ENCODE data around the gene TOP2B. TPM values are rescaled to one million over a fixed set of nuclear protein-coding genes. Genes with fewer than 3 reads are reported as not detected.
A peak's percentile ranks its signal among the peaks of the same experiment; 100 is the strongest.

Gene TOP2B
- 75.1 and 78.1 TPM in 2 replicates for total RNA-seq

DNA sequence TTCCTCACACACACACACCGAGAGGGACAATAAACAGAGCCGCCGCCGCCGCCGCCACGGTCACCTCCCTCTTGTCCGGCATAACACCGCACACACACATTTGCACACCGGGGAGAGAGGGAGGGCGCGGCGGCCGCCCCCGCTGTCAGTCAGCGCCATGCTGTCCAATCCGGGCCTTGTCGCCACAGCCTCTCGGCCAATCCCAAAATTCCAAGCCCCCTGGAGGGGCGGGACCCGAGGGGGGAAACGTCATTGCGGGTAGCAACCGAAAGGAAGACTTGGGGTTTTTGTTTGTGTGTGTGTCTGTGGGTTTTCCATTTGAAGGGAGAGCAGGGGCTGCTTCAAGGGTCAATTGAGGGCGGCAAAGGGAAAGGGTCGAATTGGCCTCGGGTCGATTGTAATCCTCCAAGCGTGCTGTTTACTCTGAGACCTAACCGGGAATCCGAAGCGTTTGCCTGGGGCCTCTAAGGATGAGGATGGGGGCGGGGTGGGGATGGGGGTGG is at the start of gene TOP2B:
TOP2B (minus strand) TSS at position 96 of the 503 bp plus-strand sequence. CDS start 610 bp downstream, outside the sequence.
- DNase-seq (ENCODE audit: extremely low read depth, low read depth, low spot score): peak; percentile 69

DNA sequence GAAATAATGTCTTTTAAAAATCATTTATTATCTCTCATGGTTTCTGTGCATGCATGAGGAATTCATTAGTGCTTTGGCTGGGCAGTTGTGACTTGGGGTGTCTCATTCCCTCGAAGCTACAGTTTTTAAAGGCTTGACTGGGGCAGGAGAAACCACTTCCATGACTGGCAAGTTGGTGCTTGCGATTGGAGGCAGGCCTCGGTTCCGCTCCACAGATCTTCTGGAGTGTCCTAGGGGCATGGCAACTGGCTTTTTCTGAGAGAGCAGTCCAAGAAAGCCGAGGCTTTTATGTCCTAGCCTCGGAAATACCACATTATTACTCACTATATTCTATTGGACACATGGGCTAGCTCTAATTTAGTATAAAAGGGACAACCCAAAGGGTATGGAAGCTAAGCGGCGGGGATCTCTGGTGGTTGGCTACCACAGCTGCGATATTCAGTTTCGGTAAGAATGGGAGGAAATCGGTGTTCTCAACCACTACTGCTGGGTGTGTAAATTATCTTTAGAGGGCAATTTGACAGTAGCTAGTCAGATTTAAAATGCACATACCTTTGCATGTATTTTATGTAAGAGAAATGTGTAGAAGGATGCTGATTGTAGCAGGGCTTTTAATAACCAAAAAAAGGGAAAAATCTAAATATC is 48.8 kb upstream of the TOP2B start:
- DNase-seq (ENCODE audit: extremely low read depth, low read depth, low spot score): no peak

DNA sequence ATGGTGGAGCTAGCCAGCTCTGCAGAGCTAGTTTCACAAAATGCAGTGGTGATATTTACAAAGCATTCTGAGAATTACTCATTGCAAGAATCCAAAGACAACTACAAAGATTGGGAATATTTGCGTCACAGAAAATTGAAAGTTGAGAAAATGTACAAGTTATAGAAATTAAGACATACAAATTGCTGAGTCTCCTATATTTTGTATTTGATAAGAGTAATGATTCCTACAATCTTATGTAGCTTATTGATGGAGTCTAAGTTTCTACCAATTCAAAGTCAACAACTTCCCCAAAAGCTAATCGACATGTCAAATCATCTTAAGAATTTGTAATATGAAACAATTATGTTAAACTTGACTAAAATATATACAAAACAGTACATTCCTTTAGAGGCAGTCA is 46.4 kb upstream of the TOP2B start:
- DNase-seq (ENCODE audit: extremely low read depth, low read depth, low spot score): no peak

- DNase-seq (ENCODE audit: extremely low read depth, low read depth, low spot score): no peak
Measured at GRCh38 chr3:25708036-25708435, 43.3 kb upstream of the TOP2B start.

DNA sequence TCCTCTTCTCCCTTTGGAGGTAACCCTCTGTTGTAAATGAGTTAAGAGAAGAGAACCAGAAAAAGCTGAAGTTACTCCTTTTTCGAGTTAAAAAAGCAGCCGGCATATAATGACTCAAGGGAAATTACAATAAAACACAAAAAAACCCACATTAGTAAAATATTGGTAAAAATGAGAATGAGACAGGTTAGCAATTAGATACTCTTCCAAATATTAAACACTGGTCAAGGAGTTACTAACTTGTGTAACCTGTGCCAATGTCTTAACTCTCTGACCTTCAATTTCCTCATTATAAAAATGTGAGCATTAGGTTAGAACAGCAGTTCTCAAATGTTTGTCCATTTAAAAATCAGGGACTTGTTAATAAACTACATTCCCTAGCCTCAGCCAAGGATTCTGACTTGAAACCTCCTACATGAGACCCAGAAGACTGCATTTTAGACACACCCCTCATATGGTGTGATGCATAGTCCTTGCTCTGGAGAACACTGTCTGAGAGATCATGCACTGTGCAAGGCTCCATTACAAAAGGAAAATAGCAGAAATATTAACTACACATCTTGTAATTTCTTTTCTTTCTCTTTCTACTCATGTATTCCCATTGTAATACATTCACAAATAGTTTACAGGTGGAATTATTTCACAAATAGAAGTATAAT is 42.7 kb upstream of the TOP2B start:
- DNase-seq (ENCODE audit: extremely low read depth, low read depth, low spot score): no peak

DNA sequence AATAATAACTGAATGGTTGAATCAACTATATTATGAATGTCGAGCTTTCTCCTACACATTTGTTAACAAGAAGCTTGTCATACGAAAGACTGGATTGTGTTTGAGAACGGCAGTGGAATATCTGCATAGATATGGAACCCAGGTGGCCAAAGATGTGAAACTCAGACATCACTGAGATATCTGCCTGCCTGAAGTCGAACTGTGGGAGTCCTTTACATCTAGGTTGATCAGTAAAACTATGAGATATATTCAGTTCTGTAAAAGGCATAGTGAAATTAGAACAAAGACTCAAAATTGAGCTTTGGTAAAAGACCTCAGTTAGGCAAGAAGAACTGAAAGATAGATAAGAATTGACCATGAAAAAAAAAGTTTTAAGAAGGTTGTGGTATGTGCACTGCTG is 41.5 kb upstream of the TOP2B start:
- DNase-seq (ENCODE audit: extremely low read depth, low read depth, low spot score): no peak

DNA sequence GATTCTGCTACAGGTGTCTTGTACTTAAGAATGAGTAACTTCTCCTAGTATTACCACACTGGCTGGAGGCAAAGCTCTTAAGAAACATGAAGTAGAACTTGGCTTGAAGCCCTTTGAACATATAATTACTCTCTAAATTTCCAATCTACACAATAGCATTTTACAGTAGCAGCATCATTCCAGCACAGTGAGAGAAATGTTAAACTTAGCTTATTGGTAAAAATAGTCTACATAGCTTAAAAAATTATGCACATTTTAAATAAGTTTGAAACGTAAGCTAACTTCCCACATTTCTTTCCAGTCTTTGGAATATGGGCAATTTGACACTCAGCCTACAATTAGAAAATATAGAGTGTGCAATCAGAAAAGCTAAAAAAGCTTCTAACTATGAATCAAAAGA is 32.8 kb upstream of the TOP2B start:
- DNase-seq (ENCODE audit: extremely low read depth, low read depth, low spot score): no peak

GRCh38 chr3:25695731-25696420 is 31.2 kb upstream of the TOP2B start:
- DNase-seq (ENCODE audit: extremely low read depth, low read depth, low spot score): no peak

DNA sequence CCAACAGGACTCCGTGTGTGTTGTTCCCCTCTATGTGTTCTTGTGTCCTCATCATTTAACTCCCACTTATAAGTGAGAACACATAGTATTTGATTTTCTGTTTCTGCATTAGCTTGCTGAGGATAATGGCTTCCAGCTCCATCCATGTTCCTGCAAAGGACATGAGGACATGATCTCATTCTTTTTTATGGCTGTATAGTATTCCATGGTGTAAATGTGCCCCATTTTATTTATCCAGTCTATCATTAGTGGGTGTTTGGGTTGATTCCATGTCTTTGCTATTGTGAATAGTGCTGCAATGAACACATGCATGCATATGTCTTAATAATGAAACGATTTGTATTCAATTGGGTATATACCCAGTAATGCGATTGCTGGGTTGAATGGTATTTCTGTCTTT is 28.5 kb upstream of the TOP2B start:
- no peak for DNase-seq (ENCODE audit: extremely low read depth, low read depth, low spot score)

GRCh38 chr3:25692341-25692740 is 27.6 kb upstream of the TOP2B start:
- DNase-seq (ENCODE audit: extremely low read depth, low read depth, low spot score): no peak

- DNase-seq (ENCODE audit: extremely low read depth, low read depth, low spot score): no peak
Measured at GRCh38 chr3:25690768-25691533, 26.2 kb upstream of the TOP2B start.

DNA sequence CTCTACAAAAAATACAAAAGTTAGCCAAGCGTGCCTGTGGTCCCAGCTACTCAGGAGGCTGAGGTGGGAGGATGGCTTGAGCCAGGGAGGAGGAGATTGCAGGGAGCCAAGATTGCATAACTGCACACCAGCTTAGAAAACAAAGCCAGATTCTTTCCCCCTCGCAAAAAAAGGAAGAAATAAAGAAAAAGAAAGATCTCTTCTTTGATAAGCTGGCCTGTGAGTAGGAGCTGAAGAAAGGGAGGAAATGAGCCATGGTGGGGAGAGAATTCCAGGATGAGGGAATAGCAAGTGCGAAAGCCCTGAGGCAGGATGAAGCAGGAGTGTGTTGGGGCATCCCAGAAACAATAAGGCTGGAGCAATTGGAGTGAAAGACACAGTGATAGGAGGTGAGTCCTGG is 24.5 kb upstream of the TOP2B start:
- DNase-seq (ENCODE audit: extremely low read depth, low read depth, low spot score): no peak

GRCh38 chr3:25687742-25688141 is 23.0 kb upstream of the TOP2B start:
- no peak for DNase-seq (ENCODE audit: extremely low read depth, low read depth, low spot score)

DNA sequence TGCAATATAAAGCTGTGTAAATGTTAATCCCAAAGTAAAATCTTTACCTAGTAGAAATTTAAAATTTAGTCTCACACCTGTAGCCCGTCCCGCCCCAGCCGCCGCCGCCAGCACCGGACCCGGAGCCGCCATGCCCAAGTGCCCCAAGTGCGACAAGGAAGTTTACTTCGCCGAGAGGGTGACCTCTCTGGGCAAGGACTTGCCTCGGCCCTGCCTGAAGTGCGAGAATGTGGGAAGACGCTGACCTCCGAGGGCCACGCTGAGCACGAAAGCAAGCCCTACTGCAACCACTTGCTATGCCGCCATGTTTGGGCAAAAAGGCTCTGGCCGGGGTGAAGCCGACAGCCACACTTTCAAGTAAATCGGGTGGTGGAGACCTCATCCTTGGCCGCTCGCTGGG is 22.1 kb upstream of the TOP2B start:
- no peak for DNase-seq (ENCODE audit: extremely low read depth, low read depth, low spot score)

DNA sequence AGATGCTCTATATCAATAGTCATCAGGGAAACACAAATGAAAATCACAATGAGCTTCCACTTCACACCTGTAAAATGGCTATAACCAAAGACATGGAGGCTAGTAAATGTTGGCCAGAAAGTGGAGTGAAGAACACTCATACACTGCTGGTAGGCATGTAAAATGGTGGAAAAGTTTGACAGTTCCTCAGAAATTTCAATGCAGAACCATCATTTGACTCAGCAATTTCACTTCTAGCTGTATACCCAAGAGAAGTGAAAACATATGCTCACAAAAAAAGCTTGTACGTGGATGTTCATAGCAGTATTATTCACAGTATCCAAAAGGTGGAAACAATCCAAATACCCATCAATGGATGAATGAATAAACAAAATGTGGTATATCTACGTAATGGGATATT is 19.2 kb upstream of the TOP2B start:
- DNase-seq (ENCODE audit: extremely low read depth, low read depth, low spot score): no peak

GRCh38 chr3:25683410-25683809 is 18.7 kb upstream of the TOP2B start:
- no peak for DNase-seq (ENCODE audit: extremely low read depth, low read depth, low spot score)

- DNase-seq (ENCODE audit: extremely low read depth, low read depth, low spot score): no peak
Measured at GRCh38 chr3:25679642-25680302, 15.1 kb upstream of the TOP2B start.

DNA sequence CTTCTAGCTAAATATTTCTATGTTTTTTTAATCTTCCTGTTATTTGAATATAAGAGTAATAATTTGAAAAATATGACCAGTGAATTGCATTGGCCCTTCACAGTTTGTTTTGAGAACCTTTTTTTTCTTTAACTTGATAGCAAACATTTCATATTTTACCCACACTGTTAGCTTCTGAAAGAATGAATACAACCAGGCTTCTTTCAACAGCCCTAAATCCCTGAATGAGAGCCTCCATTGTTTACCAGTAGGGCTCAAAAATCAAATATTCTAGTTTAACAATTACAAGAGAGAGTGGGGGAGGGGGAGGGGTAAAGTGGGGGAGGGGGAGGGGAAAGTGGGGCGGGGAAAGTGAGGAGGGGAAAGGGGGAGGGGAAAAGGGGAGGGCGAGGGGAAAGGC is 14.5 kb upstream of the TOP2B start:
- no peak for DNase-seq (ENCODE audit: extremely low read depth, low read depth, low spot score)

- no peak for DNase-seq (ENCODE audit: extremely low read depth, low read depth, low spot score)
Measured at GRCh38 chr3:25678581-25678980, 13.9 kb upstream of the TOP2B start.

- no peak for DNase-seq (ENCODE audit: extremely low read depth, low read depth, low spot score)
Measured at GRCh38 chr3:25677121-25677520, 12.4 kb upstream of the TOP2B start.

- no peak for DNase-seq (ENCODE audit: extremely low read depth, low read depth, low spot score)
Measured at GRCh38 chr3:25674670-25675069, 10.0 kb upstream of the TOP2B start.
